Breast epithelium (tissue), 3 donors: ENCODE results near the gene GTPBP4.

Experiments
- CTCF ChIP-seq, 3 donors: fragments of 450-650 bp; IDR thresholded peaks; one replicate each; pipeline ENCODE4 v1.5.1; 2016 to 2017; ENCODE audit warnings: antibody characterized with exemption in 3 of 3, mild to moderate bottlenecking in 3 of 3, moderate library complexity in 3 of 3
- POLR2AphosphoS5 ChIP-seq, 3 donors: sonication (generic); formaldehyde crosslinking; IDR thresholded peaks; one replicate each; pipeline ENCODE4 v1.6.1; 2017; ENCODE audit warnings: antibody characterized with exemption in 3 of 3

GRCh38 chr10:966466-967235 is 21.6 kb upstream of the GTPBP4 start:
- no peak for TF ChIP-seq CTCF (IDR thresholded peaks at IDR 0.05)
- TF ChIP-seq POLR2AphosphoS5 (IDR thresholded peaks at IDR 0.05), result no peak
